EH (cell line): ENCODE data around the gene URAD.

ENCODE experiments used
- DNase-seq: peaks from one replicate; pipeline ENCODE4 v3.0.0-alpha.2; 2015; ENCODE audit warnings: low read depth

The URAD gene

DNA sequence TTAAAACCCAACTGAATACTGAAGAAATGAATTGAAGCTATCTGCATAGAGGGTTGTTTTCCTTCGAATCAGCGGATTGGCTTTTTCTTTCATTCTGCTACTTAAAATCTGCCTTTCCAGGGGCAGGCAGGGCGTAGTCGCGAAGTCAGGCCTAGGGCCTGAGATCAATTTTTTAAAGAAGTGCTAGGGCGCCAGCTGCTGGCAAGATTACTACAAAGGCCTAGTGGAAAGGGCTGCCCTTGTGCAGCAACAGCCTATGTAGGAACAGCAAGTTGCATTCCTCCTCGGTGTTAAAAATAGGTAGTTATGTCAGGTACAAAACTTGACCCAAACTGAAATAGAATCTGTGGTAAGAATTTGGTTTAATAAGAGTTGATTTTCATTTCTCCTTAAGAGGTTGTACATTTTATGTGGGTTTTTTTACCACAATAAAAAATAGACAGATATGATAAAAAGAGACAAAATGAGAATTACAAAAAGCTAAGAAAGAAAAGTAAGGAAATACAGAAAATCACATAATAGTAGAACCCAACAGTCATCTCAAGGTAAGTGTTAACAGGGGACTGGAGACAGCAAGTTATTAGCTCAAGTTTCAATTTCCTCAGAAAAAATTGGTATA lies 9.5 kb upstream of the URAD start:
- peak; percentile 46 for DNase-seq

DNA sequence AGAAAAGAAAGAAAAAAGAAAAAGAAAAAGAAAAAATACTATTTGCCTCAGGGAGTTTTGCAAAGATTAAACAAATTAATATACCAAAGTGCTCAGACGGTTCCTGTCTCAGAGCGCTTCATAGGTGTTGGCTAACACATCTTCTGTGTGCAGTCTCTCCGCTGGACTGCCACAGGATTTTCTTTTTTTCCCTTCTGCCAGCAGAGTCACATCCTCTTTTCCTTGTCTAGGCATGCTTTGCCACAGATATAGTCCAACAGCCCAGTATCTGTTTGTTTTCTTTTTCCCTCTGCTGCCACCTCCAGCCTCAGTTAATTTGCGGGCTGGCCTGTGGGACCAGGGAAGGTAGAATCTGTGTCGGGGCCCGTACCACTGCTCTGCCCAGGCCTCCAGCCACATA lies 3.4 kb upstream of the URAD start:
- DNase-seq = no peak

DNA sequence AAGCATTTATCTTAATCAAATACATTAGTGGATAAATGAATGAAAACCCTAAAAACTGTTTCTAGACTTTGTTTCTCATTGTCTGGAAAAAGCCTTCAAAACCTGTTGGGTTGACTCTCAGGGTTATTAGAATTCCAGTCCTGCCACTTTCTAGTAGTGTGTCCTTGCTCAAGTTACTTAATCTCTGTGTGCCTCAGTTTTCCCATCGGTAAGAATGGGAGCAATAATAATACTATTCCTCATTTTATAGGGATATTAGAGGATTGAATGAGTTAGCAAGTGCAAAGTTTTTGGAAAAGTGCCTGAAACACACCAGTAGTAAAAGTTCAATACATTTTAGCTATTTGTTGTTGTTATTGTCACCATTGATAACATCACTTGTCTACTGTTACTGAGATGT lies 2.9 kb downstream of the URAD start:
- no peak for DNase-seq

DNA sequence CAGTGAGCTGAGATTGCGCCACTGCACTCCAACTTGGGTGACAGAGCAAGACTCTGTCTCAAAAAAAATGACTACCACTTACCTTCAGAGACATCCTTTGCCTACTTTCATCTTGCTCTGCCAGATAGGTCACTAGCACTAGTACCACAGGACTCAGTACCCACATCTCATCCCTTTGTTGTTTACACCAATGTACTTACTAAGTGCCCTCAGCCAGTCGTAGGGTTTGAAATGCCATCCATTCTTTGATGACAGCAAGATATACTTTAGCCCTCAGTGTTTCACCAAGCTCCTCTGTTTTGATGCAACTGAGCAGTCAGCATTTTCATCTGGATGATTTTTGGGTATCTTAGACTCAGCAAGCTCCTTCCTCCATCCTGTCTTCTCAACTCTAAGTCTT lies 6.1 kb downstream of the URAD start:
- no peak for DNase-seq

DNA sequence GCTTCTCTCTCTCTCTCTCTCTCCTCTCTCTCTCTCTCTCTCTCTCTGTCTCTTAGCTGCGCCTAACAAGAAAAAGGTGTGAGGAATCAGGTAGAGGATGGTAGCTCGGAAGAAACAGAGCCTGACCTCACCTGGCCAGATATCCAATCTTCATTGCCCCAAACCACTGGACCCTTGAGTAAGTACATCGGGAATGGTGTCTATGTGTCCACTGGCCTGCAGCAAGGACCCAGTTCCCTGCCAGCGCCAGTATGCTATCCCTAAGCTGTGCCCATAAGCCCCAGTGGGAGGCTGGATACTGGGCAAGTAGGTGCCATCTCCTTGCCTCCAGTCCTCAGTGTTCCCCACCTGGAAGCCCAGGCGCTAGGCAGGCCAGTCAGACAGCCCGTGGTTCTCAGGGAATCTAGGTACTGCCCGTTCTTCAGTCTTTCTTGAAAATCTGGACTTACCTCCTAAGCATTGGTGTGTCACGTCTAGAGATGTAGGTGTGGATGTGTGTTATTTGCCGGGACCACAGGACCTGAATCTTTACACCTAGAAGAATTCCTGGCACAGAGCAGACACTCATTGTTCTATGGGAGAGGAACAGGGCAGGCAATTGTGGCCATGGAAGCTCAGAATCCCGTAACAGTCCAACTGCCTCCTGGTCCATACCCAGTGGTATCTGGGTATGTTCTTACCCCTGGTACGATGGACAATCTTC lies 7.3 kb downstream of the URAD start:
- DNase-seq = no peak

DNA sequence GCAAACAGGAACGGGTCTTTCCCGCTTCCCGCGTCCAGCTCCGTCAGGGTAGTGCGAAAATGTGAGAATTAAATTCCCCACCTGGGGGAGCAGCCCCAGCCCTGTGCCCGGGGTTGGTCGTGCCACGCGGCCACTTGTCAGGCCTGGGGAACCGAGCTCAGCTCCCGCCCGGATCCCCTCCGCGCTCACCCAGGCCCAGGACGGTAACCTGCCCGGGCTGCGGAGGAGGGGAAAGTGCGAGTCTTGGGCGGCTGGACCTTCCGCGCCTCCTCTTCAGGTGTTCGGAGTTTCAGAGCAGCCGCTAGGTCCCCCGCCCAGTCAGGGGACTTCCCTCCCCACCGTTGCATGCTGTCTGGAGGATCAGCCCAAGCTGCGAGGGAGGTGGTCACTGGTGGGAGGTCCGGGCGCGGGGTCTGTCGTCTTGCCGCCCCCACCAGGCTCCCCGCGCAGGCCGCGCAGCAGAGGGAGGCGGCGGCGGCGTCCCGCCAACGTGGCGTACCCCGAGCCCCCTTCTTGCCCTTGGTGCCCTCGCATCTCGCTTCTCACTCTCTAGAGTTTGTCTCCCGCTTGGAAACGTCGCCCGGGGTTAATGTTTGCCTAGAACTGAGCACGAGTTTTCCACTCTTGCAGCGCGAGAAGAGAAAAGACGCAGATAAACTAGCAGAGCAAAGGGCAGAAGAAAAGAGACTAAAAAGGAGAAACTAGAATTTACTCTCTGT lies 8.1 kb downstream of the URAD start:
- no peak for DNase-seq

DNA sequence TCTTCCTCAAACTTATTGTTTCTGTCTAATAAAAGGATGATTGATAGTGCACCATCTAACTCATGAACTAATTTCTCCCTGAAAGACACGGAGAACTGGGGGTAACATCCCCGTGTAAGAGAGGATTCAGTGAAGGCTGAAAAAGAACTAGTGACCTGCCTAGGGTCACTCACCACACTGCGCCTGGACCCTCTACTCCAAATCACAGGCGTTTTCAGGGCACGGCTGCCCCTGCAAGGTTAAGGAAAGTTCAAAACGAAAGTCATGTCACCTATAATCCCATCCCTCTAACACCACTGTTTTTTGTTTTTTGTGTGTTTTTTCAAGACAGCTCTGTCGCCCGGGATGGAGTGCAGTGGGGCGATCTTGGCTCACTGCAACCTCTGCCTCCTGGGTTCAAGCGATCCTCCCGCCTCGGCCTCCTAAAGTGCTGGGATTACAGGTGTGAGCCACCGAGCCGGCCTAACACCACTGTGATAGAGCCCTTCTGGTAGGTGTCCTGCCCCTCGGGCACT lies 8.7 kb downstream of the URAD start:
- no peak for DNase-seq

DNA sequence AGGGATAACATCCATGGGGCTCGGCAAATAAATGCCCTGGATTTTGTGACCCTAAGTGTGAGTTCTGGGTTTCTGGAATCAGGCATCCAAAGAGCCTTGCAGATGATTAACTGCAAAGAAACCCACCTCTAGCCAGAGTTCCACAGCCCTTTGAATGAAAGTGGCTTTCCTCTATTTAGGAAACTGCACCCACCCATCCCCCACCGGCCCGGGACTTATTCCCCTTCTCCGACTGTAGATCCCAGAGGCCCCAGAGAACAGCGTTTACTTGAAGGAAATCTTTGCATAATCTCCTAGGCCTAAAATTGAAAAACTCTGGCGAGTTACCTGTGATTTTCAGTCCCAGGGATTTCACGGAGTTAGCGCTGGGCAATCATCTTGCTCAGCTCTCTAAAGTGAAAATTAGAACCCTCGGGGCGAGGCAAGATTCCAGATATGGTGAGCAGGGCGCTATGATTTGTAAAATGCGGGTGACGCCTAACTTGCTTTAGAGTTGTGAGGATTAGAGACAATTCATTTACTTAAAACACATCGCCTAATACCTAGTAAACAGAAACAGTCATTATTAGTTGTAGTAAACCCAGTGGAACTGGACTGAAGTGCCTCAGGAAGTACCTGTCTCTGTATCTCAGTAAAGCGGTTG lies 9.4 kb downstream of the URAD start:
- no peak for DNase-seq

DNA sequence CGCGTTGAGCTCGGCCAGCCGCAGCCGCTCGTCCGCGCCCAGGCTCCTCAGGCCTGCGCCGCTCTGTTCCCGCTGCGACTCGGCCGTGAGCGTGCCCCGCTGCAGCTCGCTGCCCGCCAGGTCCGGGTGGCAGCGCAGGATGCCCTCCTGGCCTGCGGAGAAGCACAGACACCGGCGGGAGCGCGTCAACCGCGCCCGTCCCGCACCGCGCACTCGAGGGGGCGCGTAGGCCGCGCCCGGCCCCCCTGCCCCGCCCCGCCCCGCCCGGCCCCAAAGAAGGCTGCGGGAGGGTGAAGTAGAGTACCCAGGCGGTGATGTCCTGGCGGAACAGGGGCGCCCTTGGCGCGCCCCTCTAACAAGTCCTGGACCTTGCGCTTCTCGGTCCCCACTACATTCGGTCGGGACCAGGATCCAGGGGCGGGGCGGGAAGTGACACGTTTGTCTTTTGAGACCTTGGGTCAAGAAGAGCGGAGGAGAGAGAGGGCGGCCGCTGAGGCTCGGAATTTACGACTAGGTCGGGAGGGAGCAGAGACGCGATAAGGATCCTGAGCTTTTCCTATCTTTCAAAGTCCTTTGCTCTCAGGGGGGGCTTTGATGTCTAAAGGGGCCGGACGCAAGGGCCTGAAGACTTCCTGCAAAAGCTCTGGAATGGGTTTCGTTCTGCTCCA lies 10.1 kb downstream of the URAD start:
- no peak for DNase-seq

DNA sequence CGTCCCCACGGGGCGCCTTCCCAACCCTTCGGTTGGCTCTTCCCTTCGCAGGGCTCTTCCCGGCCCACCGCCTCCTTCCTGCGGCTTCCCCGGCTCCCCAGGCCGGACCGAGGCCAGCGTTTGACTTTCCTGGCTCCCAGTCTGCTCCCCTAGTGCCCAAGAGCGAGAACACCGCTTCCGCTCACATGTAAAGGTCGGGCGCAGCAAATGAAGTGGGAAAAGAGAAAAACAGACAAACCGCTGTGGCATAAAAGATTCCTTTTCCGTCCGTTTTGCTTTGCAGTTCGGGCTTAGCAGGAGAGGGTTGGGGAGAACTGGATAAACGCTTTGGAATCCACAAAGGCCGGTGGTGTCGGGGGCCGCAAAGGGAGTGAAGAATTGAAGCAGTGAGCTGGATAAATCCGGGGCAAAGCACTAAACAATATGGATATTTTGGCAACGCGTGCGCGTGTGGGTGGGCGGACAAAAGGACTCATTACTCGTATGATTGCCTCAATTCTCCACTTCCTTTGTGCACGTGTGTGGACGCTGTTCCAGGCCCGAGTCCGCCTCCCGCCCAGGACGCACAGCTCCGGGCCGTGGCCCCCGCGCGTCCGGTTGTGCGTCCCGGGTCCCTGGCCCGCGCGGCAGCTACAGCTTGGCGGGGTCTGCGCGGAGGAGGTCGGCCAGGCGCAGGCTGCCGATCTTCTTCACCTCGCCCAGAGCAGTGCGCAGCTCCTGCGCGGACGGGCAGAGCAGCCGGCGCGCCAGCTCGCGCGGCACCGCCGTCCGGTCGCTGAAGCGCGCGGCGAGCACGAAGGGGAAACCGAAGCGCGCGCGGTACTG lies 10.8 kb downstream of the URAD start:
- no peak for DNase-seq

DNA sequence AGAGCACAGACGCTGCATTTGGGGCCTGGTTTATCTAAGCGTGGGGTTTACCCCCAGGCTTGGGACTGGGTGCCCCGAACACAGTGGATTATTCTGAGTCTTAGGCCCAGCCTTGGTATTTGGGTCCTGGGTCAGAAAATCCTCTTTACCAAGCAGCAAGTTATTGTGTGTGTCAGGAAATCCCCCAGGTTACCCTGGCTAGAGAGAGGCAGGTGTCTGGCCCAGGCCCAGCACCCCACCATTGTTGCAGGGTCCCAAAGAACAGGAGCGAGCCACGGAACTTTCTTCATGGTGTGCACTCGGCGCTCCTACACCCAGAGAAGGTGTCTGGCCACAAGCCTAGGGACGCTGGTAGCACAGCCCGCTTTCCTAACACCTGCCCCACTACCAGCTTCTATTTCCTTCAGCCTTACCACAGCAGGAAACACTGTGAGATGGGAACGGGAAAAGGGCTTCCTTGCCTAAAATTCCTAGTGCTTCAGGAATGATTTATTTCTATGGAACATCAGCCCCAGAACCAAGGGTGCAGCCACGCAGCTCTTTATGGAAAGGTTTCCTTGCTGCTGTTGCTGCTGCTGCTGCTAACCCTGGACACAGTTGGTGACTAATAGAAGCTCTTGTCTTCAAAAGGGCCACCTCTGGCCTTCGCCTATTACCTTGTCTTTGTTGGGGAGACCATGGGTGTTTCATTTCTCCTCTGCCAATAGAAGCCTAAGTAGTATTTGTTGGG lies 12.0 kb downstream of the URAD start:
- no peak for DNase-seq

DNA sequence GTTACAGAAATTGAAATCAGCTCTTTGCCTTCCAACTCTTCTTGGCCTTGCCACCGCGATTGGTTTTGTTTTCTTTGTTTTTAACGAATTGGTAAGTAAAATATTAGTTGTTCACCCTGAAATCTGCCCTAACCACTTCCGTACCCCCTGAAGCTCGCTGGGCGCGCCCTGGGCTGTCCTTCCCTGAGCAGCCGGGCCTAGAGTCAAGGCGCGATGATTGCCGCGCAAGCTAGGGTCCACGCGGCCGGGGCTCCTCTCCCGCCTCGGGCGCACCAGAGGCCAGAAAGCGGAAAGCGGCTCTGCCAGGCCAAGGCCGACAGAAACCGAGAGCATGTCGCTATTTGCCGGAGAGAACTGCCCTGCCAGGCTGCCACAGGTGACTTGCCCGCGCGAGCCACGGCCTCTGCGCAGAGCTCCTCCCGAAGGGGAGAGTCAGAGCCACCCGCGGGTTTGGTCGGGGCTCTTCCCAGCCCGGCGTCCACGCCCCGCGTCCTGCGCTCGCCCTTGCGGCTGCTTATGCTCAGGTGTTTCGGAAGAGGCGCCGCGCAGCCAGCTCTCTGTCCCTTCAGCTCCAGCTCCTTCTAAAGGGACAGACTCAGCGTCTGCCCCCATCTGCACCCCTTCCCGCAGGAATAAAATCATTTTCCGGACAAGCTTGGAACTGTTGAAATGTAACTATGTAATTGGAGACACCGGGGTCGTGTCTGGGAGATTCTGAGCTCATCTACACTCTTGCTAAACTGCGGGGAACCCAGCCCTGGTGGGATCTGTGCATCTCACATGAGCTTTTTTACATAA lies 12.7 kb downstream of the URAD start:
- DNase-seq = no peak

DNA sequence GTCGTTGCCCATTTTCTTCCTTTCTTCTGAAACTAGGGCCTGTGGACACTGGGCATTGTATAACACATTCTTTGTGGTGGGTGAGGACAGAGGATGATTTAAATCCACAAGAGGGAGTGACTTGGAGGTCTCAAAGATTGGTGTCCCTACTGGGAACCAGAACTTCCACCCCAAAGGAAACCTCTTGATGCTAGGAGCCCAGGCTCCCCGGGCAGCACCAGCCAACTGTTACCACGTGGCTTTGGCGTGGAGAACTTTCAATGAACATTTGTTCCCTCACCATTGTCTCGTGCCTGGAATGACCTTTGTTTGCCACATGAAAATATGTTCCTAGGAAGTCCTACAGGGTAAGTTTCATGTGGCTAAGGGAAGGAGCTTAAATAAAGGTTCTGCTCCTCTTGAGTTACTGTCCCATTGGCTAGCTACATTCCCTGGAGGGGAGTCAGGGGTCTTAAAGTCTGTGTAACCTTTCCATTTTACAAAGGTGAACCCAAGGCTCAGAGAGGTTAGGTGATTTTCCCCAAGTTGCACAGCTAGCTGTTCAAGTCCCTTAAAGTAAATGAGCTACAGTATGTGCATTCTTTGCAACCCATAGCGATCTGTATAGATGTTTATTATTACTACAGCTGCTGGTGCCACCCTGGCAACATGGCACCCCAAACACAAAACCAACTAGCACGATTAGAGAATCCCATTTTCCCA lies 14.4 kb downstream of the URAD start:
- no peak for DNase-seq

DNA sequence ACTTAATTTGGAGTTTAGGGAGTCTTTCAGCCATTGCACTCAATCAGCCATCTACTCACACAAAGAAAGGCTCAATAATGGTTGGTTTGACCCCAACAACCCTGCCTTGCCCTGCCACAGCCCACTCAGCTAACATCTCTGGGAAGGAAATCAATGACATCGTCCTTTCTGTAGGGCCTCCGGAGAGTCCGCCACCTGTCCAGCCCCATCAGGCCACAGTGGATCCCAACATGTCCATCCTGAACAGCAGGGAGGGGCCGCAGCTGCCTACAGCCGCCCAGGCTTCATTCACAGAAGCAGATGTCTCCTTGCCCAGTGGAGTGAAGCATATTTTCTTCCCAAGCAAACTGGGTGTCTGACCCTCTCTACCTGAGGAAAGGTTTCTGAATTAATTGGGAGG lies 15.2 kb downstream of the URAD start:
- no peak for DNase-seq

DNA sequence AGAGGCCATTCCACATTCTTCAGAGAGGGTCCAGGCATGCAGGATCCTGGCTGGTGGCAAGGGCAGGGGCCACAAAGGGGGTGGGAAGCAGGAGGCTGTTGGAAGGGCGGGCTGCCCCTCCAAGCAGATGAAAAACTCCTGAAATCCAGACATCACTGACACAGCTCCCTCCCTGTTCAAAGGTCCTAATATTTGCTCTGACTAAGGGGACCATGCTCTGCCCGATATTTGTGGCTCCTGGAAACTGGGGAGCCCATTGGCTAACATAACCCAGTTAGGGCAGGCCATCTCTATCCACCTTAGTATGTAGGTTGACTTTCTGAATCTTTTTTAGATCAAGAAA lies 16.0 kb downstream of the URAD start:
- DNase-seq = no peak

DNA sequence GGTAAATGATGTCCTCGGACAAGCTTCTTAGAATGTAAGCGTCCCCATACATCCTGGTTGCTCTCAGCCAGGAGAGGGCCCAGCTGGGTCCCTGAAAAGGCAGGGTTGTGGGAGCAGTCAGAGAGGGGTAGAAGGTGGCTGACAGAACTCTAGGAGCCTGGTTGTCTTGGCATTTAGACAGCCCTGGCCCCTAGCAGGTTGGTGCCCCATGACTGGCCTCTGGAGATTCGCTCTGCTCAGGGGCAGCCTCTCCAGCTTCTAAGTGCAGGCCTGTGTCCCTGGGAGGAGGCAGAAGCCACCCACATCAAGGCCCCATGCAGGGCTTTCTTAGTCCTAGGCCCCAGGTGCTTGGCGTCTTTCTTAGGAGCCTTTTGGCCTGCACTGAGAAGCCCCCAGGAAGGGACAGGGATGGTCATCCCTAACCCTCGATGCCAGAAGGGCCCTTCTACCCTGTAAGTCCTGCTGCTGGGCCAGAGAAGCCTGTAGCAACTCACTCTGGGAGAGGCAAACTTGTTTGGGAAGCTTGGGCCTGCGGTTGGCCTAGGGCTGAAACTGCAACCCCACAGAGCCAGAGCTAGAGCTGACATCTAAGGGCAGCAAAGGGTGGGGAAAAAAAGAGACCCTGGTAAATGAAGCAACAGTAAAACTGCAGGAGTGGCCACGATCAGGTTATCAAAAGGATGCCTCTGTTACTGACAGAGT lies 16.6 kb downstream of the URAD start:
- DNase-seq = no peak

DNA sequence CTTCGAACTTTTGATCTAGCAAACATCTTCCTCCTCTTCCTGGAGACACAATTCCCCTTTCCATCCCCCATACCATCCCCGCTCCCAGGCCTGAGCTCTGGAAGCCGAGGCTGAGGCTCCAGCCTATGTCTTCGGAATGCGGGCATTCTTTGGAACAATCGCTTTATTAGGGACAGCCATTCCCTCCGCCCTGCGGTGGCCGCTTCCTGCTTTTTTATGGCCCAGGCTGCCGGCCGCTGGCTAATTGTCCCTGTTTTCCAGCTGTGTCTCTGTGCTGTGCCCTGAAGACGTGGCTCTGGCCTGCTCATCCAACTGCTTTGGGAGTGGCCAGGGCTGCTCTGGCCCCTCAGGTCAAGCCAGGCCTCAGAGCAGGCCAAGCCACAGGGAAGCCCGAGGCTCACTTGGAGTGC lies 17.3 kb downstream of the URAD start:
- peak; percentile 21 for DNase-seq

DNA sequence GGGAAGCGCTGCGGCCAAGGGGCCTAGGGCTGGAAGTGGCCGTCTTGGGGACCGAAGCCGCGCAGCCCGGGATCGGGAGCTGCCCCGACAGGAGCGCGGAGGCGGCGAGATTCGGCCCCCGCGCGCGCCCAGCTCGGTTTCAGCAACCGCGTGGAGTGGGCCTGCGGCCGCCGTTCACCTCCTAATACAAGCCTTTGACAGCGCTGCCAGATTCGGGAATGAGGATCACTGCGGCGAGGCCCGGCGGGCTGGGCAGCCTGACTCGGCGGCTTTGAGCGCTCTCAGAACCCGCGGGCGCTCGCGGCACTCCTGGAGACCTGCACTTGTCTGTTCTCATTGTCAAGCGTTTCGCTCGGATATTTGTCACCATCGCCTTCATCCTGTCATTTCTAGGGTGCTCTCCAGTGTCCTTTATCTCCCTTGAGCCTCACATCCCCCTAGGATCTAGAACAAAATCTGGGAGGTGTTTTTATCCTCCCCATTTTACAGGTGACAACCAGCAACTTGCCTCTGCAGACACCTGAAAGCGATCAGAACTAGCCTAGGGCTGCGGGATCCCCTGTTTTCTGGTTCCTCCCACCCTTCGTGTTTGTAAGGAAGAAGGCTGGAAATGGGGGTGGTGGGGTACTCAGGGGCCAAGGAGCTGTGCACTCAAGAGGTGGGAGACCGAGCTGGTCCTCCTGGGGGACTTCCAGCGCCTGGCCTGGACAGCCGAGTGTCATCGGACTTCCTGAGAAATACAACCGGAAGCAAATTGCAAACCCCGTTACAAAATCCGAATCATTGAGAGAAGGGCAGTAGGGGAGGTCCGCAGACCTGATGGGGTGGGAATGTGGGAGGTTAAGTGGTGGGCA lies 17.9 kb downstream of the URAD start:
- no peak for DNase-seq
